Measurements from ENCODE around the gene DCAF12.
A peak's percentile ranks its signal among the peaks of the same experiment; 100 is the strongest.

DCAF12 gene

DNA sequence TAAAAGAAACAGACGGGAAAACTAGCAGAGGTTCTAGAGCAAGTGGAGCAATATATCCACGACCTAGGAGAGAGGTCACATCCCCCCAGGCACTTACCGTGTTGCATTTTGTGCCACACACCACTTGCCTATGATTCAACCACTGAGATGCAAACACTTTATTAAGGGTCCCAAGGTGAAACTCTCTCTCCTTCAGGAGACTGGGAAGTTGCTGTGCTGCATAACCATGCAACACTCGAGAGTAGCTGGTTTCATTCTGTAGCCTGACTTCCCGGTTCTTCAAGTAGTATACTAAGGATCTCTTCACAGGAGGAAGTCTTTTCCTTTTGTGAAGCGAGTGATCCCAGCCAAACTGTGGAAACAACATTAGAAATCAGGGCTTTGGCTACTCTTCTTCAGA lies 1.6 kb downstream of the DCAF12 start:
- DNase-seq: peak; percentile 6

- peak; percentile 15 for DNase-seq
Measured at GRCh38 chr9:34124099-34124498, 2.4 kb downstream of the DCAF12 start.

DNA sequence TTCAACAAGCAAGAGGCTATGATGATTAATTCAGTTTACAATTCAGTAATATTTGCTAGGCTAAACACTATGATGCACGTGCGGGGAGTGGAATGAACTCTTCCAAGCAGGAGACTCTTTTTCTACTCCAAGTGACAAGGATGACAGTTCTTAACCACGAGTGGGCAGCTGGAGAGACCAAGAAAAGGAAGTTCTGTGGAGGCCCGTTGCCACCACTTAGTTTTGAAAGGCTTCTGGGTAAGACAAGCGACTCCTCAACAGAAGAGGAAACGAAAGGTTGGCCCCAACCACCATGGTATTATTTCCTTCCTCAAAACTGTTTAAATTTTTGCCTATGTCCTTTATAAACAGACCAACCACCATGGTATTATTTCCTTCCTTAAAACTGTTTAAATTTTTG lies 2.8 kb downstream of the DCAF12 start:
- DNase-seq: peak; percentile 33

DNA sequence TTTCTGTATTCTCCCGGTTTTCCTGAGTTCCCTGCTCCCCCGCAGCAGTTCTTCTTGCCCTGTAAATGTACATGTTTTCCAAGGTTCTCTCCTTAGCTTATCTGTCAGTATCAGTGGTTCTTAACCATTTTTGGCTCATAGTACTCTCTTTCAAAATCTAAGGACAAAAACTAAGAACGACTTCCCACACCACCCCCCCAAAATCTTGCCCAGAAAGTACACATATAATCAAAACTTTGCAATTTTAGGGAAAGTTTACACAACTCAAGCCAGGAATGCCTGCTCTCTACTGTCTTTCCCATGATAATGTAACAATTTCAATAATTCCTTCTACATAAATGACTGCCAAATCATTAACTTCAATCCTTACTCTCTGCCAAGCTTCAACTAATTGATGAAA lies 4.5 kb downstream of the DCAF12 start:
- no peak for DNase-seq

- DNase-seq: no peak
Measured at GRCh38 chr9:34119713-34120112, 6.8 kb downstream of the DCAF12 start.

DNA sequence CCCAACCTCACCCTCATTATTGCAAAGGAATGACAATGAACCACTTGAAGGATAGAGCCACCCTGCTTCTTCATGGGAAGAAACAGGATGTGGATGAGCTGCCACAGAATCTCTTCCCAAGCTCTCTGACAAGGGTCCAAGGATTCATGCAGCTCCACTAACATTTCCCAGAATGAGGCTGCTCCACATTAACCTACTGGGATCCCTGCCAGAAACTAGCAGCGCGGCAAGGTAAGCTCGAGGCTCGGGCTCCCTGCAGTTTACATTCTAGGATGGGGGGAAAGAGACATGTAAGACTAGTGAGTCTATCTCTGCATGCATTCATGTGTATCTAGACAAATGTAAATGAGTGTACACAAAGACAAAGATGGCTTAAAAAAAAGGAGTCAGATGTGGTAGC lies 12.1 kb downstream of the DCAF12 start:
- no peak for DNase-seq

GRCh38 chr9:34106110-34106509 lies 20.4 kb downstream of the DCAF12 start:
- DNase-seq: no peak

GRCh38 chr9:34102796-34103195 lies 23.7 kb downstream of the DCAF12 start:
- no peak for DNase-seq

DNA sequence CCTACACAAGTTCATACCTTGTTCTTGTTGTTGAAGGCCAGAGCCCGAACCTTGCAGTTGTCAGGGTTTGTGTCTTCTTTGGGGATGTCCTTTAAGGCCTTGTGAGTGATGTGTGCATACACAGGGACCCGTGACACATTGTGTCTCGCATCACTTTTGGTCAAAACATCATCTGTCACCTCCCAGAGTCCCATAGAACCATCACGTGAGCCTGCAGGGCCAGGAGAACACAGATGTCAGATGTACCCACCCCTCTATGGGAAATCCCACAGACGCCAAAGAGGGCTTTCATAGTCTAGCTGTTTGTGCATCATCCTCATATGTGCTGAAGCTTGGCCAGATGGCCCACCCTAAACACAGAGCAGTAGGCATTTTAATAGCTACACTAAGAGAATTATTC lies 28.2 kb downstream of the DCAF12 start:
- DNase-seq: no peak

DNA sequence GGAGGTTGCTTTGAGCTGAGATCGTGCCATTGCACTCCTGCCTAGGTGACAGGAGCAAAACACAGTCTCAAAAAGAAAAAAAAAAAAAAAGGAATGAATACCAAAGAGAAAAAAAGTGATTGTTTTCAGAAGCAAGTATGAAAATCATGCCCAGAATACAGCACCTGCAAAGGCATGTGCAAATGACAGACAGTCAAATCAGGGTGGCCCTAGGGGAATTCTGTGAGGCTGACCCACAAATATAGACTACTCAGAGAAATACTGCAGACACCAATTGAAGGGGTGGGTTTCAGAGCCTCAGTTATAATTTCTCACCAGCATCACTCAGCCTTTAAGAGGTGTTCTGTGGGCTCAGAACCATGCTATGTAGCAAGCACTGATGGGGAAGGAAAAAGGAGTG lies 28.6 kb downstream of the DCAF12 start:
- DNase-seq: no peak

DNA sequence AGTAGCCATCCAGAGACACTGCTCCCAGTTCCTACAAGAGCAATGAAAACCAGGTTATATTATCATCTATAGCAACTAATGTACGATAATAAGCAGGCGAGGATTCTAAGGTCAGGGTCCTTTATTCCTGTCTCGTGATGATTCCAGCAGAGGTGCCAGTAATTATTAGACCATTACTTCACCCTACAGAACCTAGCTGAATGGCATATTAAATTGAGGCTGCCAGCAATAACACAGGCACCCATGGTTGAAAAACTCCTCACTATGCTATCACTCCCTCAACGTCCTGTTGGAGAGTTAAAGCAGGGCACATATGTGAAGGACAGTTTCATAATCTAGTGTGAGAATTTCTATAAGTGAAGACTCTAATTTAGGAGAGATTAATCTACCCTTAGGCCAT lies 29.7 kb downstream of the DCAF12 start:
- no peak for DNase-seq

- DNase-seq: no peak
Measured at GRCh38 chr9:34093578-34093977, 32.9 kb downstream of the DCAF12 start.

- DNase-seq: no peak
Measured at GRCh38 chr9:34089311-34089710, 37.2 kb downstream of the DCAF12 start.

DNA sequence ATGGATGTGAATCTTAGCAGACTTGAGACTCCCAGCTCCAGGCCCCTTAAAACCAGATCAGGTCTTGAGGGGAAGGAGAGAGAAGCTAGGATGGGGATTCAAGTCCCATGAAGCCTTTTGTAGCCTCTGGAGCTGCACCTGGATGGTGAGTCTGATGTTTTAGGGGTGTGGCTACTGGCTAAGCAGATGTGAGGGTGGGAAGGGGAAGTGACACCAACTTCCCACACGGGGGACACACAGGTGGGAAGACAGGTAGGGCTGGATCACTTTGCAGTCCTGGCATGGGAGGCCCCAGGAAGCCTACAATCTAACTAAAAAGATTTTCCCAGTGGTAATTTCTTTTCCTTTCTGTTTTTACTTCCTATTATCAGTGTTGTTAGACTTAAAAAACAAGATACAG lies 39.1 kb downstream of the DCAF12 start:
- no peak for DNase-seq

GRCh38 chr9:34086864-34087263 lies 39.6 kb downstream of the DCAF12 start:
- DNase-seq: no peak

- no peak for DNase-seq
Measured at GRCh38 chr9:34085581-34086500, 40.7 kb downstream of the DCAF12 start.

- DNase-seq: no peak
Measured at GRCh38 chr9:34084562-34084961, 41.9 kb downstream of the DCAF12 start.

GRCh38 chr9:34079181-34079580 lies 47.3 kb downstream of the DCAF12 start:
- no peak for DNase-seq

DNA sequence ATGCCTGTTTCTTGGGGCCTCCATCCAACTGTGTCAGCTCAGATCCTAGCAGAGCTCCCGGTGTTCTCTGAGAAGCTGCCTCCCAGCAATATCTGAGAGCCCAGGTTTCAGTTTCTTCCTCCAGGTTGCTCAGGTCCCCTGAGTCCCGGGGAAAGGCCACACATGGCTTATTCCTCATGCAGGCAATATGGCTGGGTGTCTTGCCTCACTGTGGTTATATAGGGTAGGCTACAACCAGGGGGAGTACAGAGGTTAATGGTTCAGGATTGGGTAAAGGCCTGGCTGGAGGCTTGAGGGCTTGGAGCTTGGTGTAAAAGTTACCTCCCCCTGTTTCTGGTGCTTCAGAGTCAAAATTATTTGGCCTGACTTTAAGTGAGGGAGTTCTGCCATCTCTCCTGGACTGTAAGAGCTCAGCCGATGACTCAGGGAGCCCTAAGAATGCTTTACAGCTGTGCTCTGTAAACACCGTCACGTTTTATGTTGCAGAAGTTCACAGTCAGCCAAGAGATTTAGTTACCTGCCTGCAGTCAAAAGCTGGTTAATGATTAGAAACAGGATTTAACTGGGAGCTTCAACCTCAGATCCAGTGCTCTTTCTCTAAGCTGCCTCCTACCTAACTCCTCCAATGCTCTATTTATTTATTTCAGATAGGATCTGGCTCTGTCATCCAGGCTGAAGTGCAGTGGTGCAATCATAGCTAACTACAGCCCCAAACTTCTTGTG lies 53.5 kb downstream of the DCAF12 start:
- DNase-seq: no peak

GRCh38 chr9:34072410-34072809 lies 54.1 kb downstream of the DCAF12 start:
- no peak for DNase-seq

GRCh38 chr9:34070606-34071324 lies 55.7 kb downstream of the DCAF12 start:
- no peak for DNase-seq

GRCh38 chr9:34069831-34070230 lies 56.7 kb downstream of the DCAF12 start:
- no peak for DNase-seq

DNA sequence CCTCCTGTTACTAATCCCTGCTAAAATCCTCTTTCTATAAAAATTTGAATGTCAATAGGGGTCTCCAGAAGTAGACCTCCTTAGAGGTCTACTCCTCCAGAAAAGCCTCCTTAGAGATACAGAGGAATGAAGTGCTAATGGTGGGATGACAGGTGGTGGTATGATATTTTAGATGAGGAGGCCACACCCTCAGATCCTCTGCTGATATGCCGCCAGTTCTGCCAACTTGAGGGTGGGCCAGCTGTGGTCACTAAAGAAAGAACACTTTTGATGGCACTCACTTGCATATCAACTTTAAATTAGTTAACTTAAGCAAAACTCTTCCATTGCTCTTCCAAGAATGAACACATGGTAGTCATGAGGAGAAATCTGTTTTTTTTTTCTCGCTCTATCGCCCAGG lies 61.0 kb downstream of the DCAF12 start:
- no peak for DNase-seq

DNA sequence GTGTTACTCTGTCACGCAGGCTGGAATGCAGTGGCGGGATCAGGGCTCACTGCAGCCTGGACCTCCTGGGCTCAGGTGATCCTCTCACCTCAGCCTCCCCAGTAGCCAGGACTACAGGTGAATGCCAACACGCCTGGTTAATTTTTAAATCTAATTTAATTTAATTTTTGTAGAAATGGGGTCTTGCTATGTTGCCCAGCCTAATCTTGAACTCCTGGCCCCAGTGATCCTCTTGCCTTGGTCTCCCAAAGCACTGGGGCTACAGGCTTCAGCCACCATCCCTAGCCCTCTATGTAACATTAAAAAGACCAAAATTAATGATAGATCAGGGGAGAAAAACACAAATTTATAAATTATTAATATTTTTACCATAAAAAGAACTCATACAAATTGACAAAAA lies 66.5 kb downstream of the DCAF12 start:
- DNase-seq: no peak
